Measurements from ENCODE around the gene URAD. TPM values are rescaled to one million over a fixed set of nuclear protein-coding genes. Genes with fewer than 3 reads are reported as not detected.

URAD gene
- total RNA-seq, 2 experiments from 2014 or later = not detected

DNA sequence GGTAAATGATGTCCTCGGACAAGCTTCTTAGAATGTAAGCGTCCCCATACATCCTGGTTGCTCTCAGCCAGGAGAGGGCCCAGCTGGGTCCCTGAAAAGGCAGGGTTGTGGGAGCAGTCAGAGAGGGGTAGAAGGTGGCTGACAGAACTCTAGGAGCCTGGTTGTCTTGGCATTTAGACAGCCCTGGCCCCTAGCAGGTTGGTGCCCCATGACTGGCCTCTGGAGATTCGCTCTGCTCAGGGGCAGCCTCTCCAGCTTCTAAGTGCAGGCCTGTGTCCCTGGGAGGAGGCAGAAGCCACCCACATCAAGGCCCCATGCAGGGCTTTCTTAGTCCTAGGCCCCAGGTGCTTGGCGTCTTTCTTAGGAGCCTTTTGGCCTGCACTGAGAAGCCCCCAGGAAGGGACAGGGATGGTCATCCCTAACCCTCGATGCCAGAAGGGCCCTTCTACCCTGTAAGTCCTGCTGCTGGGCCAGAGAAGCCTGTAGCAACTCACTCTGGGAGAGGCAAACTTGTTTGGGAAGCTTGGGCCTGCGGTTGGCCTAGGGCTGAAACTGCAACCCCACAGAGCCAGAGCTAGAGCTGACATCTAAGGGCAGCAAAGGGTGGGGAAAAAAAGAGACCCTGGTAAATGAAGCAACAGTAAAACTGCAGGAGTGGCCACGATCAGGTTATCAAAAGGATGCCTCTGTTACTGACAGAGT is 16.6 kb downstream of the URAD start:
- Mint-ChIP-seq H3K36me3 (ENCODE audit: low read depth) (peaks cover 3% of the 10 kb centered on the region), H3K27me3 (peaks cover 79% of the 10 kb centered on the region), H3K27ac (no peak overlapping the region), H3K9me3 (no peaks in the 10 kb centered on the region), H3K4me3 (no peak overlapping the region), H3K4me1 (peaks cover 19% of the 10 kb centered on the region)
- POLR2A ChIA-PET = interaction anchor here (1.0 kb wide), 1 partner anchor 48 kb away, joined by 3 read pairs; no protein-coding TSS in a partner anchor
- CTCF ChIA-PET = interaction anchor here (1.0 to 1.7 kb wide), 3 partner anchors 11 to 145 kb away, joined by 3 to 5 read pairs (median 5); no protein-coding TSS in a partner anchor
- DNase-seq = no peak

DNA sequence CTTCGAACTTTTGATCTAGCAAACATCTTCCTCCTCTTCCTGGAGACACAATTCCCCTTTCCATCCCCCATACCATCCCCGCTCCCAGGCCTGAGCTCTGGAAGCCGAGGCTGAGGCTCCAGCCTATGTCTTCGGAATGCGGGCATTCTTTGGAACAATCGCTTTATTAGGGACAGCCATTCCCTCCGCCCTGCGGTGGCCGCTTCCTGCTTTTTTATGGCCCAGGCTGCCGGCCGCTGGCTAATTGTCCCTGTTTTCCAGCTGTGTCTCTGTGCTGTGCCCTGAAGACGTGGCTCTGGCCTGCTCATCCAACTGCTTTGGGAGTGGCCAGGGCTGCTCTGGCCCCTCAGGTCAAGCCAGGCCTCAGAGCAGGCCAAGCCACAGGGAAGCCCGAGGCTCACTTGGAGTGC is 17.3 kb downstream of the URAD start:
- Mint-ChIP-seq H3K4me3 (no peak overlapping the region), H3K27me3 (peaks cover 78% of the 10 kb centered on the region), H3K36me3 (ENCODE audit: low read depth) (peaks cover 3% of the 10 kb centered on the region), H3K4me1 (peaks cover 19% of the 10 kb centered on the region), H3K27ac (no peak overlapping the region), H3K9me3 (no peaks in the 10 kb centered on the region)
- ChIA-PET POLR2A (interaction anchor here (1.0 kb wide), 1 partner anchor 47 kb away, joined by 3 read pairs; no protein-coding TSS in a partner anchor), CTCF (interaction anchor here (1.0 kb wide), 2 partner anchors 11 to 13 kb away, joined by 3 to 5 read pairs; no protein-coding TSS in a partner anchor)
- no peak for DNase-seq

DNA sequence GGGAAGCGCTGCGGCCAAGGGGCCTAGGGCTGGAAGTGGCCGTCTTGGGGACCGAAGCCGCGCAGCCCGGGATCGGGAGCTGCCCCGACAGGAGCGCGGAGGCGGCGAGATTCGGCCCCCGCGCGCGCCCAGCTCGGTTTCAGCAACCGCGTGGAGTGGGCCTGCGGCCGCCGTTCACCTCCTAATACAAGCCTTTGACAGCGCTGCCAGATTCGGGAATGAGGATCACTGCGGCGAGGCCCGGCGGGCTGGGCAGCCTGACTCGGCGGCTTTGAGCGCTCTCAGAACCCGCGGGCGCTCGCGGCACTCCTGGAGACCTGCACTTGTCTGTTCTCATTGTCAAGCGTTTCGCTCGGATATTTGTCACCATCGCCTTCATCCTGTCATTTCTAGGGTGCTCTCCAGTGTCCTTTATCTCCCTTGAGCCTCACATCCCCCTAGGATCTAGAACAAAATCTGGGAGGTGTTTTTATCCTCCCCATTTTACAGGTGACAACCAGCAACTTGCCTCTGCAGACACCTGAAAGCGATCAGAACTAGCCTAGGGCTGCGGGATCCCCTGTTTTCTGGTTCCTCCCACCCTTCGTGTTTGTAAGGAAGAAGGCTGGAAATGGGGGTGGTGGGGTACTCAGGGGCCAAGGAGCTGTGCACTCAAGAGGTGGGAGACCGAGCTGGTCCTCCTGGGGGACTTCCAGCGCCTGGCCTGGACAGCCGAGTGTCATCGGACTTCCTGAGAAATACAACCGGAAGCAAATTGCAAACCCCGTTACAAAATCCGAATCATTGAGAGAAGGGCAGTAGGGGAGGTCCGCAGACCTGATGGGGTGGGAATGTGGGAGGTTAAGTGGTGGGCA is 17.9 kb downstream of the URAD start:
- CTCF ChIA-PET = interaction anchor here (1.0 to 1.4 kb wide), 4 partner anchors 12 to 140 kb away, joined by 3 to 4 read pairs (median 4); no protein-coding TSS in a partner anchor
- Mint-ChIP-seq H3K9me3 (no peaks in the 10 kb centered on the region), H3K27me3 (peaks cover 78% of the 10 kb centered on the region), H3K27ac (no peak overlapping the region), H3K36me3 (ENCODE audit: low read depth) (peaks cover 3% of the 10 kb centered on the region), H3K4me3 (no peak overlapping the region), H3K4me1 (peaks cover 14% of the 10 kb centered on the region)
- DNase-seq = no peak
- POLR2A ChIA-PET = no interaction called here

DNA sequence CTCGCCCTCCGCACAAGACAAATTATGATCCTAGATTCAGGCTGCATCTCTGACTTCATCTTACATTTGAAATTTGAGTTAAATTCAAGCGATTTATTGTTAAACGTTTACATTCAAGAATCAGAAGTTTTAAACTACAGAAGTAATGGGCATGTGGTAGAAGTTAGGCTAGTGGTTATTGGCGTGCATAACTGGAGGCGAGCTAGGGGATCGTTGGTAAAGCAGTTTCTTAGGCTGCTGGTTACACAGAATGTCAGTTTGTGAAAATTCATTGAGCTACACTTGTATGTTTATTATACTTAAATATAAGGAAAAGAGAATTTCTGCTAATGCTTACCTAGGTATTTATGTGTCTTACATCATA is 18.6 kb downstream of the URAD start:
- H3K36me3 Mint-ChIP-seq (ENCODE audit: low read depth) = peaks cover 3% of the 10 kb centered on the region
- ChIA-PET CTCF (interaction anchor here (1.0 to 1.4 kb wide), 4 partner anchors 13 to 139 kb away, joined by 3 to 4 read pairs (median 4); no protein-coding TSS in a partner anchor), POLR2A (no interaction called here)
- H3K4me1 Mint-ChIP-seq = peaks cover 9% of the 10 kb centered on the region
- H3K27me3 Mint-ChIP-seq = peaks cover 79% of the 10 kb centered on the region
- no peaks in the 10 kb centered on the region for H3K9me3 Mint-ChIP-seq
- no peak for DNase-seq
- H3K27ac Mint-ChIP-seq = peak overlapping the region; percentile 18
- no peak overlapping the region for H3K4me3 Mint-ChIP-seq

DNA sequence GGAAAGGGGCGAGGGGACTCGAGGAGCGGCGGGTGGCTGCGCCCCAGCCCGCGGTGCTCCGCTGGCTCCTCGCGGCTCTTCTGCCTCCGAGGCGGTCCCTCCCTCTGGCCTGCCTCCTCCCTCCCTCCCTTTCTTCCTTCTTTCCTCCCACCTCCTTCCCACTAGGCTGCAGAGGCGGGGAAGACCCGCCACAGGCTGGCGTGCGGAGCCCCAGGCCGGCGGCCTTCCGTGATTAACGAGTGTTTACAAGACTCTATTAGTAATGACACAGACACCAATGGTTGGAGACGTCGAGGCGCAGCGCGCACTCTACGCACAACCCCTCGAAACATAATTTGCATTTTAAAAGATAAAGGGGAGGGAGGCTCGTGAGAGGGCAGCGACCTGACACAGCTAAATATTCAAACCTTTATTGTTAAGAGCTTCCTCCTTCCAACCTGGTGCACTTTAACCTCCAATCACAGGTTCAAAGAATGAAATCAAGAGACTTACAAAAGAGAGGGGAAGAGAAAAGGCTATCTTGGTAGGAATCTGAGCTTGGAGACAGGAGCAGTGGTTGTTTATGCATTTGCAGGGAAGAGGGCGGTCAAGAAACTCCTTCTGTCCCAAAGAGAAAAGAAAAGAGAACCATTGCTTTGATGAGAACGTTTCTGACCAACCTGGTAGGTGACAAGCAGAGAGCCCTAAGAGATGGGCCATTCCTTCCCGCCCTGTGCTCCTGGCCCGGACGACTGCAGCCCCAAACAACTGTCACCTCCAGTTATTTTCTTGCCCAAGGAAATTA is 19.2 kb downstream of the URAD start, which contains the start of gene CDX2:
CDX2 (minus strand) TSS at position 234 of the 784 bp plus-strand sequence. CDS start 309 bp downstream, outside the sequence.
- no peak for DNase-seq
- Mint-ChIP-seq H3K9me3 (no peaks in the 10 kb centered on the region), H3K27ac (peak within 1 kb of the TSS; percentile 18), H3K4me1 (peaks cover 6% of the 10 kb centered on the region), H3K4me3 (no peak within 1 kb of the TSS), H3K27me3 (peaks cover 76% of the 10 kb centered on the region), H3K36me3 (ENCODE audit: low read depth) (peaks cover 3% of the 10 kb centered on the region)
- ChIA-PET POLR2A (no interaction called here), CTCF (interaction anchor here (1.0 to 1.4 kb wide), 4 partner anchors 13 to 139 kb away, joined by 3 to 4 read pairs (median 4); no protein-coding TSS in a partner anchor)

DNA sequence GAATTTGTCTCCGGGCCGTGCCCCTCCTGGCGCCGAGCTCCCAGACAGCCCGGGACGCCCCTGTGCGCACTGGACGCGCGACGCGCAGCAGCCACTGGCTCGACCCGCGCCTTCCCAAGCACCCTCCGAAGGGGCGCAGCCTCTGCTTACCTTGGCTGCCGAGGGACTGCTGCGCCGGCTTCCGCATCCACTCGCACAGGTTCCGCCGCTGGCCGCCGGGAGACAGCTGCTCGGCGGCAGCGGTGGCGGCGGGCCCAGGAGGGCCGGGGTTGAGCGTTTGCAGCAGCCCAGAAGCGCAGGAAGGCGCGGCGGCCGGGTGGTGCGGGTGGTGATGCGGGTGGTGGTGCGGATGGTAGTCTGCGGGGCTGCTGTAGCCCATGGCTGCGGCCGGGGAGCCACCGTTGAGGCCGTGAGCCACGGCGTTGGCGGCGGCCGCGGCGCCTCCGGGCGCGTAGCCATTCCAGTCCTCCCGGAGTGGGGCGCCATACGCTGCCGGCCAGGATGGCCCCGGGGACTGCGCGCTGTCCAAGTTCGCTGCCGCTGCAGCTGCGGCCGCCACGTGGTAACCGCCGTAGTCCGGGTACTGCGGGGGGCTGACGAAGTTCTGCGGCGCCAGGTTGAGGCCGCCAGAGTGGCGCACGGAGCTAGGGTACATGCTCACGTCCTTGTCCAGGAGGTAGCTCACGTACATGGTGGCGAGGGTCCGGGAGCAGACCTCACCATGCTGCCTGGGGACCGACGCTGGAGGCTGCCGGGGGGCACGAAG is 20.0 kb downstream of the URAD start:
- CTCF ChIA-PET = no interaction called here
- peaks cover 75% of the 10 kb centered on the region for H3K27me3 Mint-ChIP-seq
- H3K4me1 Mint-ChIP-seq = peaks cover 6% of the 10 kb centered on the region
- no peak overlapping the region for H3K4me3 Mint-ChIP-seq
- H3K27ac Mint-ChIP-seq = no peak overlapping the region
- no peak for DNase-seq
- no peaks in the 10 kb centered on the region for H3K9me3 Mint-ChIP-seq
- POLR2A ChIA-PET = no interaction called here
- peaks cover 3% of the 10 kb centered on the region for H3K36me3 Mint-ChIP-seq (ENCODE audit: low read depth)

DNA sequence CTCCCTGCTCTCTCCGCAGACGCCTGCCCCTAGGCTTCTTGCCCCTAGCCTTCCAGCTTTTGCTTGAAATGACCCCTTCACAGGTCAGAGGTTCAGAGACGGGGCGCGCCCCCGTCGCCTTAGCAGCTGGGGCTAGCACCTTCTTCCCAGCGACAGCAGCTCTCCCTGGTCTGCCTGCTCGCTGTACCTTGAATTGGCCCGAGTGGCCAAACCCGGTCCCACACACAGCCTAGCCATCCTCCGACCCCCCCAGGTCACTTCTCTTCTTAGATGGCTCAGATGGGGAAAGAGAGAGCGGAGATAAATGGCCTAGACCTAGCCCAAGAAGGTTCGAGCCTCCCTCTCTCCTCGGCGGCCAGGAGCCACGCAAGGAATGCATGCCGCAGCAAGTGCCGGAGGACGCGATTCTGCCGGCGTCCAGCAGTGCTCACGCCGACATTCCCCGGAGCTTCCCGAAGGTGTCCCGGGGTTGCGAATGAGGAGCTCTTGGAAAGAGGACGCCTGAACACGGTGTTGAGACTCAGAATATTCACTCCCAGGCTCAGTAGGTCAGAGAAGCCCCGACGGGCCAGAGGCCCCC is 20.7 kb downstream of the URAD start:
- peaks cover 3% of the 10 kb centered on the region for H3K36me3 Mint-ChIP-seq (ENCODE audit: low read depth)
- ChIA-PET POLR2A (no interaction called here), CTCF (no interaction called here)
- H3K27me3 Mint-ChIP-seq = peaks cover 74% of the 10 kb centered on the region
- H3K4me1 Mint-ChIP-seq = peaks cover 6% of the 10 kb centered on the region
- DNase-seq = no peak
- no peaks in the 10 kb centered on the region for H3K9me3 Mint-ChIP-seq
- peak overlapping the region; percentile 37 for H3K4me3 Mint-ChIP-seq
- H3K27ac Mint-ChIP-seq = peak overlapping the region; percentile 40

DNA sequence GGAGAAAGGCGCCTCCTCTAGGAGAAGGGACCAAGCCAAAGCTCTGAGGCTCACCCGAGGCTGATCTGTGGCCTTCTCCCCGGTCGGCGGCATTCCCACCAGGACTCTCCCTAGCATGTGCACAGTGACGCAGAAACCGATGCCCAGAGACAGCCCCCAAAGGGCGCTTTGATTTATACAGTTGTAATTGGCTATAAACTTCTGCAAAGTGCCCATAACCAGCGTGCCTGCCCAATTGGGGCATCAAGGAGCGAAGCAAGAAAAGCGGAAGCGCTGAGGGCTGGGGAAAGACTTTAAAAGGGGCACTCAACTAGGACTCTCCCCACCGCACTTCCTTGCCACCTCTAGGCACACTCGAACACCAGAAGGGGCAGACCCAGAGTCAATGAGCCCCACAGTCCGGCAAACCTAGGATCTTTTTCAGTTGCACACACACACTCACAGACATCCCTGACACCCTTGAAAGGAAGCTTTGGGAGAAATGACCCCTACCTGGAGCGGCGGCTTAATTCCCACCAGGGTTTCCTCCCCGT is 21.2 kb downstream of the URAD start:
- CTCF ChIA-PET = no interaction called here

DNA sequence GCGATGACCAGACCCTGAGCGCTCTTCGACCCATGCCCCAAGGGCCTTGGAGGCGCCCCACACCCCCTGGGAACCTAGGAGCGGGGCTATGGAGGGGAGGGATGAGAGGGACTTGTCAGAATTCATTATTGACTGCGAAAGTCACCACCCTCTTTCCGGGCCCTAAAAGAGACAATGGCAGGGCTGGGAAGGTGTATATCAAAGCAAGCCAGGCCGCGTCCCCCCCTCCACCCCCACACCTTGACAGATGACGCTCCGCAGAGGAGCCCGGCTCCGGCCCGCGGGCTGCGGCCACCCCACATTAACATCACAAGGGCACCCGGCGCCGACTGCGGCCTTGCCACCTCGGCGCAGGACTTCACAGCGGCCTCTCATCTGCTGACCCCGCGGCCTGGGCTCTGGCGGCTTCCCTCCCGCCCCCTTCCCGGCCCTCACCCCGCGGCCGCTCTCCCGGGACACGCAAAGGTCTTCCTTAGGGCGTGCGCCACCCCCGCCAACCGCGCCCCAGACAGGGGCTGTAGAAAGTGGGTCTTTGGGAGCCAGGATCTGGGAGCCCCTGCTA is 21.8 kb downstream of the URAD start:
- Mint-ChIP-seq H3K9me3 (no peaks in the 10 kb centered on the region), H3K4me1 (peaks cover 6% of the 10 kb centered on the region), H3K27me3 (peaks cover 79% of the 10 kb centered on the region), H3K27ac (no peak overlapping the region), H3K36me3 (ENCODE audit: low read depth) (peaks cover 3% of the 10 kb centered on the region), H3K4me3 (no peak overlapping the region)
- DNase-seq = no peak
- CTCF ChIA-PET = no interaction called here
- POLR2A ChIA-PET = no interaction called here

More for the DNA sequence above, 21.2 kb downstream of the URAD start:
- Mint-ChIP-seq H3K4me3 (no peak overlapping the region), H3K36me3 (ENCODE audit: low read depth) (peaks cover 3% of the 10 kb centered on the region), H3K27ac (no peak overlapping the region), H3K4me1 (peaks cover 6% of the 10 kb centered on the region), H3K27me3 (peaks cover 75% of the 10 kb centered on the region), H3K9me3 (no peaks in the 10 kb centered on the region)
- POLR2A ChIA-PET = no interaction called here
- no peak for DNase-seq

DNA sequence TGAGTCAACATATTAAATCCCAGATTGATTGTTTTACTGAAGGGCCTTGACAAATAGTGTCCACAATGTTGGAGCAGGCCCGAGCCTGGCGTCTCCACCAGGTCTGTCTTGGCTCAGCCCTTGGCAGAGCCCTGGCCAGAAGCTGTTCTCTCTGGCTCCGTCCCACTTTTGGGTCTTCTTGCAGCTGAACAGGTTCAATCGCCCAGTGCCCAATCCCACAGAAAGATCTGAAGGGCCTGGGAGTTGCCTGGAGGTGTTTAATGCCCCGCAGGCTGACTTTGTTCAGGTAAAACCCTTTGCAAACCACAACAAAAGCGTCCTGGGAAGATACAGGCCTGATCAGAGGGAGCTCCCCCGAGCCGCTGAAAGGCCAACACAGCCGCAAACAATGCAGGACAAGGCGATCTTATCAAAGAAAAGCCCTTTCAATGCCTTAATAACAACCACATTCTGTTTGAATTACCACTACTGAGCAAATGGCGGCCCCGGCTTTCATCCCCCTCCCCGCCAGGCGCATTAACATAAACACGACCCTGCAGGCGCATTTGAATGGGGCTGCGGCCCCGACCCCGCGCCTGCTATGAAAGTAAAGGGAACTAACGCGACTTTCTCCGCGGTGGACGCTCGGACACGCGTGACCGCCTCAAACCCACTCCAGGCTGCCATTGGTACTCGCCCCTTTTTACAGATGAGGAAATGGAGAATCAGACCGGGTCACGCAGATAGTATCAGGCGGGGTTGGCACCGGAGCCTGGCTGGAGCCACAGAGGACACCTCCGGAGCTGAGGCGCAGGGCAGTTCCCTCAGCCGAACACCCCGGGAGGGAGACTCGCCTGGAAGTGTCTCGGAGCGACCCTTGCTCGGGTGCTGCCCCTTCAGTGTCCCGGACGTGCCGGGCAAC is 22.5 kb downstream of the URAD start:
- Mint-ChIP-seq H3K4me3 (no peak overlapping the region), H3K36me3 (ENCODE audit: low read depth) (peaks cover 3% of the 10 kb centered on the region)
- CTCF ChIA-PET = no interaction called here

DNA sequence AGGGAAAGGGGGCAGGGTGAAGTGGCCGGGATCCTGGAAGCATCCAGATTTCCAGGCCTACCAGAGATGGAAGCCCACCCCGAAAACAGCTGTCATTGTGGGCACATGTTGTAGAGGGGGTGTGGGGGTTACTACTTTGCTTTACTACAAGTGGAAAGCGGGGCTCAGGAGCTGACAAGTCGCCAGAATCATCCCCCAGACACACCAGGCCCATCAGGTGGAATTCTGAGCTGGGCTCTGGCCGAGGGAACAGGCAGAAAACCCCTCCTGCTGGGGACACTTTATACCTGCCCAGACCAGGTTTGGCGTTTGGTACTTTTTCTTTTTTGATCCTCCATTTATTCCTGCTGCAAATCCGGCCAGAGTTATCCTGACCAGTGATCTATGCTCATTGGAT is 23.2 kb downstream of the URAD start:
- peaks cover 3% of the 10 kb centered on the region for H3K36me3 Mint-ChIP-seq (ENCODE audit: low read depth)
- no peak overlapping the region for H3K27ac Mint-ChIP-seq
- H3K27me3 Mint-ChIP-seq = peaks cover 76% of the 10 kb centered on the region
- no peak for DNase-seq
- ChIA-PET POLR2A (no interaction called here), CTCF (interaction anchor here (0.8 kb wide), 1 partner anchor 19 kb away, joined by 3 read pairs; no protein-coding TSS in a partner anchor)
- no peaks in the 10 kb centered on the region for H3K9me3 Mint-ChIP-seq
- H3K4me3 Mint-ChIP-seq = no peak overlapping the region
- peaks cover 9% of the 10 kb centered on the region for H3K4me1 Mint-ChIP-seq

More for the DNA sequence above, 22.5 kb downstream of the URAD start:
- Mint-ChIP-seq H3K27ac (no peak overlapping the region), H3K27me3 (peaks cover 78% of the 10 kb centered on the region), H3K9me3 (no peaks in the 10 kb centered on the region), H3K4me1 (peaks cover 9% of the 10 kb centered on the region)
- no peak for DNase-seq
- POLR2A ChIA-PET = no interaction called here
